ENCODE results near the gene SWI5.
"Not testable (repeated sequence)": the region's sequence is repeated elsewhere in the genome, so short reads cannot be mapped to it uniquely, and the experiment has no call there.

The SWI5 gene

DNA sequence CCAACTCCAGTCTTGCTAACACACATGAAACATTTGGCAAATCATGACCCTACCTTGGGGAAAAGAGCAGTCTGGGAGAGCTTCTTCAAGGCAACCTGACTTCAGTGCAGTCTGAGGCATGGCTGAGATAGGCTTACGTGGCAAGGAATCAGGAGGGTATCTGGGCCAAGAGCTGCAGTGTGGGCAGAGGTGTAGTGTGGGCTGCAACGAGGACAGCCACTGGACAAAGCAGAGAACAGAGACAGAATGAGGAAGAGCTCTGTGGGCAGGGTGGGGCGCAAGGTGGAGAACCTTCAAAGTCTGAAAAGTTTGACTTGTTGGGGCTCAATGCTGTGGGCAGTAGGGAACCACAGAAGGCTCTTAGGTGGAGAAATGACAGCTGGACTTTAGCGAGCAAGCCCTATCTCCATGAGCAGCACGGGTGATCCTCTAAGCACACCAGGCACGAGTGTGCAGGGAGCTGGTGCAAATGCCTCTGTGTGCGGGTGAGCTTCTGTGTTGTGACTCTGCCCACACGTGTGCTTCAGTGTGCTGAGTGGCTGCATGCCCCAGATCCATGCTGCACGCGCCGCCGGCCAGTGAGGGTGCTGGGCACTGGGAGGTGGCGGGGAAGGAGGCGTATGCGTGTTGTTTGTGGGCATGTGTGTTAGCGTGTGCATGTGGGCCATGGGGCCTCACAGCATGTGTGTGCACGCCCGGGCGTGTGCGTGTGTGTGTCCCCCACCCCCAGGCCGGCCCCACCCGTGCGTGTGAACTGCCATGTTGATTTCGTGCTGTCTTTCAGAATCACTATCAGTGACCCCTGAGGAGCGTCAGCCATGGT lies 23.5 kb upstream of the SWI5 start:
- DNase-seq: no peak

DNA sequence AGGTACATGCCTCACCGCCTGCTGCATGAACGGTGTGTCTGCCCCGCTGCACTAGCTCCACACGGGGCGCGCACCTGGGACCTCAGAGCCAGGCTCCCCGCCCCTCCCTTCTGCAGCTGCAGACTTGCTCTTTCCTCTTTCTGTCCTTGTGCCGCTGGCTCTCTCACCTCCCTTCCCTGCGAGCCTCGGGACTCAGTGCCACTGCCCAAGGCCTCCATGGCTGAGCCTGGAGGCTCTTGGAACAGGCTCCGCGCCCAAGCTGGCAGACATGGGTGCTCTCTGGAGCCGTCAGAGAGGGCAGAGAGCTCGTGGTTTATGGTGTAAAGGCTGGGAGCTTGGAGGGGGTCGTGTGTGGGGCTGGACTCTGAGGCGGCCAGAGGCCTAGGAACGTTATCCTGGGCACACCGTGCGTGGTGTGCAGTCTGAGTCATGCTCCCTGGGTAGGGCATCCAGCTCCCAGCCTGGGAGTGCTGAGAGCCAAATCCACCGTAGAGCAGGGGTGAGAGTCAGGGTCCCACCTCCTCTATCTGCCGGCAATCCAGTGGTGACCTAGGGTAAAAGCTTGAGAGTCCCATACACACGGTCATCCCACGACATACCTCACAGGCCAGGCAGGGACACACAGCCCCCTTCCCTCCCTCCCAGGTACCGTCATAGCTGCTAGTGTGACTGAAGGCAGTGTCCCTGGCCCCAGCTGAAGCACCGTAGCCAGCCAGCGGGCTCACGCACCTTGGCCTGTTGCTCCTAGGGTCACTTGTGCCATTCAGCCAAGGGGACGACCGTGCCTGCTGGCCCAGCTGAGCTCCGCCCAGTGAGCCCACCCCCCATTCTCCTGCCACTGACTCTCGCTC lies 22.7 kb upstream of the SWI5 start:
- no peak for DNase-seq

DNA sequence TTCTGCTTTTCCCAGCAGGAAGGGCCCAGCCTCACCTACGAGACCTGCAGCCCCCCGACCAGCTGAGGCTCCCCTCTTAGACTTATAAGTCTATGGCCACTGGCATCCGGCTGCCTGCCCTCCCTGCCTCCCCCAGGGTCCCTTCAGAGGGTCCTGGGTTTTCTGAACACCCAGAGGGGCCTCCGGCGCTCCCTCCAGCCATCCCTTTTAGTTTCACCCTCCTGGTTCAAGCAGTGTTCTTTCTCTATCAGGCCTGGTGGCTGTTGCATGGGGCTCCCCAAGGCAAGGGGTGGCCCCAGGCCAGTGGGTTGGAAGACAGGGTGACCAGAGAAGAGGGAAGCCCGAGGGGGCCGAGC lies 22.1 kb upstream of the SWI5 start:
- no peak for DNase-seq

DNA sequence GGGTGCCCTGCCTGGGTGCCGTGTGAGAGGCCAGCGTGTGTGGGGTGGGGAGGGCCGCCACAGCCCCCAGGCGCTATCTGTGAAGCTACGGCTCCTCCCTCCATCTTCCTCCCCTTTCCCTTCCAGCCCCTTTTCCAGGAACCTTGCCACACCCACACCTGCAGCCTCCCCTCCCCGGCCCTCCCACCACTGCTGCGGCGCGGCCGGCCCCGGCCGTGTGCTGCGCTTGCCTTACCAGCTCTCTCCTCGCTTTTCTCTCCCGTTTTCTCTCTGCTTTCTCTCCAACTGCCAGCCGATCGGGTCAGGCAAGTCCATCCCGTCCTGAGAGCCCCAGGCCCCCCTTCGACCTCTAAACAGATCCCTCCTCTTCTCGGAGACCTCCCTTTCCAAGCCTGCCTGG lies 21.7 kb upstream of the SWI5 start:
- DNase-seq: no peak

DNA sequence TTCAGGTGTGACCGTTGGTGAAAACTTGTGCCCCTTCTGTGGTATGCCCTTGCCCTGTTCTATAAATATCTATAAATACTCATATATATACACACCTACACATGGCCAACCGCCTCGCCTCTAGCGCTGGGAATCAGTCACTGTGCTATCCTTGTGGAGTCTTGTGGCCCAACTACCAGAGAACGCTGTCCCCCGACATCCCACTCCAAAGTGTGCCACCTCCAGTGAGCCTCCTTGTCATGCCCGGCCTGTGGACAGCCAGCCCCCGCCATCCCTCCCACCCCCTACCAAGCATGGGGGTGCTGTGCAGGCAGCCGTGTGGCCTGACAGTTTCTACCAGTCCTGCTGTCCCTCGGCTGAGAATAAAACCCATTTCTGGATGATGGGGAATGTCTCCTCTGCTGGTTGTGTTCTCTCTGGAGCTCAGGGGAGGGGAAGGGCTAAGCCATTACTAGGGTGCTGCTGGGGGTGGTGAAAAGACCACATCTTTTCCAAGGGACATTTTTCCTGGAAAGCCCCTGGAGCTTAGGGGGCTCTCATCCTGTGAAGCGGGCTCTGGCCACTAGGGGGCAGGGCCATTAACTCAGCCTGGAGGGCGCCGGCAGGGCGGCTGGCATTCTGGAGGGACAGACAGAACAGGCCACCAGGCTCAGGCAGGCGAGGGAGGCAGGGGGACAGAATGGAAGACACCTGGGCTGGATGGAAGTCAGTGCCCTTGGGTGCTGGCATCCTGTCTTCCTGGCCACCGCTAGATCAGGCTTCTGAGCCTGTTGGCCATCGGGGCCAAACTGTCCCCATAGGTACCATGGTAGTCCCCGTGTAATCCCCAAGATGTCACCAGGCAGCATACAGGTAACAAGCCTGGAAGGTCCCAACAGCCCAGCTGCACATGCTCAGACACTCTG lies 21.0 kb upstream of the SWI5 start:
- peak; percentile 49 for DNase-seq

DNA sequence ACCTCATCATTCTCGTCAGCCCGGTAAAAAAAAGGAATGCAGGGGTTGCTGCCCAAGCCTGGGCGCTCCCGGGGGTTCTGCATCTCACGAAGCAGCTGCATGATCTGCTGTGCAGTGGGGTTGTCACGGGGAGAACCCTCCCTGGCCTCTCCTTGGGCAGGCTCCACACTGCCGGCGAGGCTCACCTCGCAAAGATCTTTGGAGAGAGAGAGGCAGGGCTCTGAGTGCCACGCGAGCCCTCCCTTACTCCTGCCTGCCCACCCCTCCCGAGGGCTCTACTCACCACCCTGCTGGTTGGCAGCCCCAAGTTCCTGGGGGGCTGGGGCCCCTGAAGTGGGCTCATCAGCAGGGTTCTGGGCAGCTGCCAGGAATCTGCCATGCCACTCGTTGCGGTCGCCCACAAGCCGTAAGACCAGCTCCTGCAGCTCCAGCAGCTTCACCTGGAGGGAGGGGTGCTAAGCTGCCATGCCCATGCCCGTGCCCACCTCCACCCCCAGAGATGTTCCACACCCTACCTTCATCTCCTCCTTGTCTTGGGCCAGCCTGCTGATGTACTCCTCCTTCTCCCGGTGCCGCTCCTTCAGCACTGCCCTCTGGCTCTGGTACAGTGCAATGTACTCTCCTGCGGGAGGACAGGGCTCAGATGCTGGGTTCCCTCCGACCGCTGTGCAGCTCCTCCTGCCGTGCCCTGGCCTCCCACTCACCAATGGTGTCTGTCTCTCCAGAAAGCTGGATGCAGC lies 18.8 kb upstream of the SWI5 start:
- DNase-seq: no peak

DNA sequence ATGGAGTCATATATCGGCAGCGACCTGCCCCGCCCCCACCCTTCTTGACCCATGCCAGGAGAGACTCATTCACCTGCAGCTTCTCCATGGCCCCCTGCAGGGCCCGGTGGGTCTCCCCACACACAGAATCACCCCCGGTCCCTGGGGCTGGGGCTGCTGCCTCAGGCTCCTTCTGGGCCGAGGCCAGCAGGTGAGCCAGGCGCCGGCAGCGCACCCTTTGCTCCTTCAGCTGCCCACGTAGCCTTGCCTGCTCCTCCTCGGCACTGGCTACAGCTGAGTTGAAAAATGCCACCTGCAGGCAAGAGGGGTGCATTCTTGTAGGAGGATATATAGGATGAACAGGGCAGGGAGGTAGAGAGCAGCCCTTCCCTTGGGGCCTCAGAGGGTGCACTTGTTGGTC lies 18.2 kb upstream of the SWI5 start:
- DNase-seq: no peak

DNA sequence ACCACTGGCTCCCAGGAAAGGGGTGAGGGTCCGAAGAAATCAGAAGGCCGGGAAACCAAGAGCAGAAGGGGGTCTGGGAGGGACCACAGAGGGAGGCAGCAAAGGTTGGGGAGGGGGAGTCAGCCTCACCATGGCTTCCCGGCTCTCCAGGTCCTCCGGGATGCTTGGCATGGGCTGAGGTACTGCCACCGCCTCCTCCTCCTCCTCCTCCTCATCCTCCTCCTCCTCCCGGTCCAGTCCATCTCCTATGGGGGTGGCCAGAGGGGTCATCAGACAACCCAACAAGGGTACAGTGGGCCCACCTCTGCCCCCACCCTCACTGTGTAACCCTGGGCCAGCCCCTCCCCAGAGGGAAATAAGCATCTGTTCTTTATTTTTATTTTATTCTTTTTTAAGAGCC lies 17.8 kb upstream of the SWI5 start:
- no peak for DNase-seq

DNA sequence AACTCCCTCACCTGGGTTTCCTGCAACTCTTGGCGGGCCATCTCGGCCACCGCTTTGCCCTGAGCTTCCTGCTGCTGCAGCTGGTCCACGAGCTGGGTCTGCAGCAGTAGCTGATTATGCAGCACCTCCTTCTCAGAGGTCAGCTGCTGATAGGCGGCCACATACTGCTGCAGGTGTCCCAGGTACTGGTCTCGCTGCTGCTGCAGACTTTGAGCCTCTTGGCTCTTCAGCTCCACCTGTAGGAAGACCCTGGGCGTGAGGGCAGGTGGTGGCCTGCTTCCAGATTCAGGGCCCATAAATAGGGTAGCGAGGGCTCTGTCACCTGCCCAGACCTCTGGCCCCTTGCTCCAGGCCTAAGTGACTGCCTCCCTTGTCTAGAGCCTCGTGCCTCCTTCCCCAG lies 16.9 kb upstream of the SWI5 start:
- DNase-seq: no peak

DNA sequence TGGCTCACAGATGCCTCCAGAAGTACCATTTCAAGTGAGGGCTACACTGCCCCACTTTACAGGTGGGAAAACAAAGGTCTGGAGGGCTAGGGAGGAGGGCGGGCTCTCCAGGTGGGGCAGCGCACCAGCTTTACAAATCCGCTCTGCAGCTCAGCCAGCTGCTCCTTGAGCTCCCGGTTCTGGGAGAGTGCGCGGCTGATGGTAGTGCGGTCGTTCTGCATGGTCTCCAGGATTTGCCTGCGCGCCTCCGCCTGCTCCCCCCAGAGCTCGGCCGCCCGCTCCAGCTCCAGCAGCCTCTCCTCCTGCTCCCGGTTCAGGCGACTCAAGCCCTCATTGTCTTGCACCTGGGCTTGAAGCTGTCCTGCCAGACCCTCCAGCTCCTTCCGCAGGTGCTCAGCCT lies 15.7 kb upstream of the SWI5 start:
- DNase-seq: no peak

DNA sequence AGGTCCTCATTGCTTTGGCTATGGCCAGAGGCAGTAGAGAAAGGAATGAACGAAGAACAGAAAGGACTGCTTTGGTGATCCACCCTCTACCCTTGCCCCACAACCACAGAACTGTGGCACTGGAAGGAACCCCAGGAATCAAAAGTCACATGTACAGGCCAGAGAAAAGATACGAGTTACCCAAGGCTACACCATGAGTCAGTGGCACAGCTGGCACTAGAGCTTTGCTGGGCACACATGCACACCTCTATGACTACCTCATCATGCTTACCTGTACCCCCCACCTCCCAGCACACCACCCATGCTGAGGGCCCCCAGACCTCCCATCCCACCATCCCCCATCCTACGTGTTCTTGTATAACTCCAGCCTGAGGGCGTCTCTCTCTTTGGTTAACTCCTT lies 13.4 kb upstream of the SWI5 start:
- no peak for DNase-seq

DNA sequence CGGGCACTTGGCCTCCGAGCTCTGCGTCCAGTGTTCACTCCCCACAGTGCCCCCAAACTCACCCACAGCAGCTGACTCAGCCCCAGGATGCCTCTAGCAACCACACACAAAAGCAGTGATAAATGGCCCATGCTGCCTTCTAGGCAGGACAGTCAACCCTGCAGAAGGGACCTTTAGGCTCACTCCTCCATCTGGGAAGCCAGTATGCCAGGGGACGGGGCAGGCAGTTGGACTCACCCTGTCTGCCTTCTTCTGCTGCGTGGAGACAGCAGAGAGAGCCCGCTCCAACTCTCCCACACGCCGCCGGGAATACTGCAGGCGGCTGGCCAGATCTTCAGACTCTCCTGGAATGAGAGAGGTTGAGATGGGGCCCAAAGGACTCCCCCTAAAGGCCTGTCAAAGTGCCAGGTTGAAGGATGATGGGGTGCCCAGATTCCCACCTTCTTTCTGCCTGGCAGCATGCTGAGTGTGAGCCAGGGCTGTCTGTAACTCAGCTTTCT lies 10.7 kb upstream of the SWI5 start:
- no peak for DNase-seq

DNA sequence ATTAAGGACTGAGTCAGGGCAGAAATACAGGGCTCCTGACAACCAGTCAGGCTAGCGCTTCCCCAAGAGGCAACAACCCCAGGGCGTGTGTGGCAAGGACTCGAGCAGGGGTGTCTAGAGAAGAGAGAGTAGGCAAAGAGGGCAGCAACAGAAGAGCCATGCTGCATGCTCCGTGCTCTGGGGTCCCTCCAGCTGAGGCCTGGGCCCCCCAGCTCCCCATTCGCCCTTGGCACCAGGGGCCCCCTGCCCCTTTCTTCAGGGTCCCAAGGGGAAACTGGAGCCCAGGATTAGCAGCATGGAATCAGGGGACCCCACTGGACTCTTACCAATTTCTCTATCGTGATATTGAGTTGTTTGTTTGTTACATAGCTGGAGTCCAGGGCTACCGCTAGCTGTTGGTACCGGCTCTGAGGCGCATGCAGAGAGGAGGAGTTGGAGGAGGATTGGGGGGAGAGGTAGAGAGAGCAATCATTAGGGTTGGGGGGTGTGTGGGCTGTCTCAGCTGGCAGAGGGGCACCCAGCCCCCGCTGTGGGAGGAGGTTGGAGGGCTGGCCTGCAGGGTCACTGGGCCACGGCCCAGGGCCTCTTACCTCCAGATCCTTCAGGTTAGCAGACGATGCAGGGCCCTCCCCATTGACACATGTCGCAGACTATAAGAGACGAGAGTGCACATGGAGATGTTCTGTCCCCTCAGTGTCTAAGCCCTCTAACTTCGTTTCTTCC lies 9.0 kb upstream of the SWI5 start:
- no peak for DNase-seq

DNA sequence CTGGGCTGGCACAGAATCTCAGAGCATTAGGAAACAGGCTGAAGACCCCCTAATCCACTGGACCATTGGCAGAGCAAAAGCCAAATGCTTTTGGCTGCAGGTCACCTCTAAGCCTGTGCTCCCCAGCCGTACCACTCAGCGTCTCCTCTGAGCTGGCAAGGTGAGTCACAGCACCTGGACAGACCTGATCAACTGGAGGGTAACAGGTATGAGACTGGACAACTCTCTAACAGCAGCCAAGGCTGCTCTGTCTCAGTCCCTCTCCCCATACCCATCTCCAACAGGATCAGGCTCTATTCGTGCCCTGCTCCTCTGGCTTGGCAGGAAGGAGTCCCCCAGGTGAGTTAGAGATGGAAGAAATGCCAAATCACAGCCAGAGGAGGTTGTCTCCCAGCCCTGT lies 5.0 kb upstream of the SWI5 start:
- DNase-seq: no peak

DNA sequence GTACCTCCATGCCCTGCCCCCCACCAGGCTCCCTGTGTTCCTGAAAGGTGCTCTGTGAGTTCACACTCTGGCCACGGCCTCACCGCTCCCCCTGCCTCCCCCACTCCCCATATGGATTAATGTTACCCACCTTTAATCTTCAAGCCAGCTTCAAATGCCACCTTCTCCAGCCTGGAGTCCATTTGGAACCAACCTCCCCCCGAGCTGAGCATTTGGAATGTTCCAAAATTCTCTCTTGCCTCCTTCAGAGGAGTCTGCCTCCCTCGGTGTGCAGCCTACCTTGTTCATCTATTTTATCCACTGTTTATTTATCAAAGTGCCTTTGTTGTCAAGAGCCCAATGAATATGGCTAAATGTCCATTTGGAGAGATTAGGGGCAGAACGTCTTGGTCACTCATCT lies 4.6 kb upstream of the SWI5 start:
- DNase-seq: no peak

DNA sequence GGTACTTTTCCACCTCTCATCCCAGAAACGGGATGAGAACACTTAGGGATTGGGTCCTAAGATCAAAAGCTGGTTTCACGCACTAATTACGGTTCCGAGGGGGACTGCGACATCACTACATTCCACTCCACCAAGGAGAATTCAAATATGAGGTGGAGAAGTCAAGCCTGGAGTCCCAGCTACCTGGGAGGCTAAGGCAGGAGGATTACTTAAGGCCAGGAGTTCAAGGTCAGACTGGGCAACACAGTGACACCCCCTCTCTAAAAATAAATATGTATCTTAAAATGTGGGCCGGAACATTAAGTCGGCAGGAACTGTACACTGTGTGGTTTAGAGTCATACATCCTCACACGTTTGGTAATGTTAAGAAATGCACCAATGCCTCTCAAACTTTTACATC lies 1.8 kb upstream of the SWI5 start:
- no peak for DNase-seq

DNA sequence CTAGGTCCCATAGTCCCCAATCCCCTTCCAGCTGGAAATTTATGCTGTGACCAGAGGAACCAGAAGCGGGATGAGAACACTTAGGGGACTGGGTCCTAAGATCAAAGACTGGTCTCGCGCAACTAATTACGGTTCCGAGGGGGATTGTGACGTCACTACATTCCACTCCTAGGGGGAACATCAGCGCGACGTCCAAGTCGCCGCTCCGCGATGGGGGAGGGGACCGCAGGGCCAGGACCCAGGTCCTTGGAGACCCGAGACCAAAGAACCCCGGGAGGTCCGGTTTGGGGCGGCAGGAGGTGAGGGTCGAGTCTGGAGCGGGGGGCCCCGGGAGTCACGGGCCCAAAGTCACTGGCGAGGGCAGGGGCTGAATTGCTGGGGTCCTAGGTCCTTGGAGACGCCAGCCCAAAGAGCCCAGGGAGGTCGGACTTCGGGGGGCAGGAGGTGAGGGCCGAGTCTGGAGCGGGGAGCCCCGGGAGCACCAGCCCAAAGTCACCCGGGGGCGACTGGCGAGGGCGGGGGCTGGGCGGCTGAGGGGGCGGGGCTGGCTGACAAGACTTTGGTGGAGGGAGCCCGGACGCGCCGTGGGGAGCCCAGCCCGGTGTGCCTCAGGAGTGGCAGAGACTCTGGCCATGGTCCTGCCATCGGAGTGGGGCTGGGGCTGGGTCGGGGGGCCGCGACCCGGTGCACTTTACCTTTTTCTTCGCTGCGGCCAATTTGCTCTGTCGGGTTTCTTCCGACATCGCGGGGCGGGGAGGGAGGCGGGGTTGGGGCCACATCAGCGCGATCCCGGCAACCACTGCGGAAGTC lies 673 bp upstream of the SWI5 start, which contains the start of gene GOLGA2:
TSS of gene GOLGA2 (minus strand) at position 810 of the 810 bp plus-strand sequence. CDS start at position 779, 31 bp downstream.
- DNase-seq: peak; percentile 61

DNA sequence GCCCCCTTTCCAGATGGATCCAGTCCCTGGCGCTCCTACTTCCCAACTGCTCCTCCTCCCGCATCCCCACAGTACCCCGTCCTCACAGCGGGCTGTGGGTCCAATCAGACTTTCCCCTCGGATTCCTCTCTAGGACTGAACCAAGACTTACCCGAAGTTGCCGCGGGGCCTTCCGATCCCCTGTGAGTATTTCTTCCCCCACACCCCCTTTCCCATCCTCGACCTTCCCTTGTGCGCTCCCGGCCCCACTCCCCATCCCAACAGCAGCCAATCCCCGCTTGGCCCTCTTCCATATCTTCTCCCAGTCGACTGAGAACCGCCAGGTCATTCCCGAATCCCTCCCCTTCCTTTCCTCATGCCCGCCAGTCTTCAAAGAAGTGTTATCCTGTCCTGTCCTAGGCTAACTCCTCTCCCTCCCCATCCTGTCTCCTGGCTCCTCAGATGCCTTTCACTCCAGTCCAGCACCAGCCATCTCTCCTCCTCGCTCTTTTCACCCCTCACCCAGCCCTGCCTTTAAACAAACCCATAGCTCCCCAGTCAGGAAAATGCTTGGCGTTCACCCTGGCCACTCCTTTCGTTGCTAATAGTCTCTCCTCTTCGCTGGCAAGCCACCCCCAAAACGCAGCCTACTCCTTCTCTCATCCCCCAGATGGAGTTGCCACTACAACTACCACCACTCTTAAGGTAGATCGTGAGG lies 646 bp downstream of the SWI5 start:
- peak; percentile 46 for DNase-seq

DNA sequence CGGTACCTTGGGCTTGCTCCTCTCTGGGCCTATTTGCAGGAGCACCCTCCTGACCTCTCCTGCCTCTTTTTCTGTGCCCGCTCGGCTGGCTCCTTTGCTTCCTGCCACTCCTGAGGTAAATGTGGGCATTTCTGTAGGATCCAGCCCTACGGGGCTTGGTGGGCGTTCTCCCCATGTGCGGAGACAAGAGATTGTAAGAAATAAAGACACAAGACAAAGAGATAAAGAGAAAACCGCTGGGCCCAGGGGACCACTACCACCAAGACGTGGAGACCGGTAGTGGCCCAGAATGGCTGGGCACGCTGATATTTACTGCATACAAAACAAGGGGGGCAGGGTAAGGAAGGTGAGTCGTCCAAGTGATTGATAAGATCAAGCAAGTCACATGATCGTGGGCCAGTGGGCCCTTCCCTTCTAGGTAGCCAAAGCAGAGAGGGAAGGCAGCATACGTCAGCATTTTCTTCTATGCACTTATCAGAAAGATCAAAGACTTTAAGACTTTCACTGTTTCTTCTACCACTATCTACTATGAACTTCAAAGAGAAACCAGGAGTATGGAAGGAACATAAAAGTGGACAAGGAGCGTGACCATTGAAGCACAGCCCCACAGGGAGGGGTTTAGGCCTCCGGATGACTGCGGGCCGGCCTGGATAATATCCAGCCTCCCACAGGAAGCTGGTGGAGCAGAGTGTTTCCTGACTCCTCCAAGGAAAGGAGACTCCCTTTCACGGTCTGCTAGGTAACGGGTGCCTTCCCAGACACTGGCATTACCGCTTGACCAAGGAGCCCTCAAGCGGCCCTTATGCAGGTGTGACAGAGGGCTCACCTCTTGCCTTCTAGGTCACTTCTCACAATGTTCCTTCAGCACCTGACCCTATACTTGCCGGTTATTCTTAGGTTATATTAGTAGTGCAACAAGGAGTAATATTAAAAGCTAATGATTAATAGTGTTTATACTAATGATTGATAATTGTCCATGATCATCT lies 3.3 kb downstream of the SWI5 start:
- DNase-seq: not testable (repeated sequence)
